Right forelimb (tissue), 1 donor: ENCODE data around the gene ESRRB.

Experiments used
- DNase-seq: peaks from one replicate; pipeline ENCODE4 v3.0.0-alpha.2; 2018

The ESRRB gene

GRCh38 chr14:76352639-76353281 lies 23.2 kb upstream of the ESRRB start:
- peak; percentile 86 for DNase-seq

GRCh38 chr14:76354310-76354709 lies 21.6 kb upstream of the ESRRB start:
- DNase-seq, result no peak

GRCh38 chr14:76355771-76356170 lies 20.2 kb upstream of the ESRRB start:
- DNase-seq, result no peak

- no peak for DNase-seq
Measured at GRCh38 chr14:76371066-76371465, 4.9 kb upstream of the ESRRB start.

GRCh38 chr14:76373456-76373855 lies 2.5 kb upstream of the ESRRB start:
- DNase-seq, result no peak

GRCh38 chr14:76375484-76375883 lies 453 bp upstream of the ESRRB start:
- no peak for DNase-seq

GRCh38 chr14:76376409-76376877 lies 506 bp downstream of the ESRRB start:
- DNase-seq, result no peak

- no peak for DNase-seq
Measured at GRCh38 chr14:76376878-76377734, 1.2 kb downstream of the ESRRB start.

GRCh38 chr14:76377735-76378074 lies 1.8 kb downstream of the ESRRB start:
- DNase-seq, result no peak

- DNase-seq, result no peak
Measured at GRCh38 chr14:76380991-76381390, 5.1 kb downstream of the ESRRB start.

- DNase-seq, result no peak
Measured at GRCh38 chr14:76381817-76382494, 6.0 kb downstream of the ESRRB start.

GRCh38 chr14:76382495-76382832 lies 6.5 kb downstream of the ESRRB start:
- no peak for DNase-seq

GRCh38 chr14:76385435-76385834 lies 9.5 kb downstream of the ESRRB start:
- no peak for DNase-seq

GRCh38 chr14:76386944-76387782 lies 11.2 kb downstream of the ESRRB start:
- peak; percentile 84 for DNase-seq

GRCh38 chr14:76389841-76390240 lies 13.9 kb downstream of the ESRRB start:
- no peak for DNase-seq

GRCh38 chr14:76390621-76391020 lies 14.7 kb downstream of the ESRRB start:
- DNase-seq, result no peak

- no peak for DNase-seq
Measured at GRCh38 chr14:76391981-76392690, 16.2 kb downstream of the ESRRB start.

- no peak for DNase-seq
Measured at GRCh38 chr14:76394569-76394968, 18.6 kb downstream of the ESRRB start.

GRCh38 chr14:76395161-76395560 lies 19.2 kb downstream of the ESRRB start:
- no peak for DNase-seq

- no peak for DNase-seq
Measured at GRCh38 chr14:76396714-76397187, 20.8 kb downstream of the ESRRB start.

GRCh38 chr14:76405627-76406026 lies 29.7 kb downstream of the ESRRB start:
- DNase-seq, result no peak
